Measurements from ENCODE around the gene YBEY.

The YBEY gene

GRCh38 chr21:46326110-46326703 is 40.1 kb downstream of the YBEY start:
- DNase-seq (ENCODE audit: low spot score), result no peak

GRCh38 chr21:46327711-46328110 is 41.6 kb downstream of the YBEY start:
- no peak for DNase-seq (ENCODE audit: low spot score)

GRCh38 chr21:46328151-46328550 is 42.0 kb downstream of the YBEY start:
- DNase-seq (ENCODE audit: low spot score), result no peak

GRCh38 chr21:46329796-46330195 is 43.7 kb downstream of the YBEY start:
- DNase-seq (ENCODE audit: low spot score), result no peak

- no peak for DNase-seq (ENCODE audit: low spot score)
Observed at GRCh38 chr21:46334351-46335140, 48.4 kb downstream of the YBEY start.

GRCh38 chr21:46336603-46337002 is 50.5 kb downstream of the YBEY start:
- DNase-seq (ENCODE audit: low spot score), result no peak

GRCh38 chr21:46340998-46341397 is 54.9 kb downstream of the YBEY start:
- no peak for DNase-seq (ENCODE audit: low spot score)

- DNase-seq (ENCODE audit: low spot score), result no peak
Observed at GRCh38 chr21:46344219-46344915, 58.2 kb downstream of the YBEY start.

GRCh38 chr21:46345861-46346260 is 59.7 kb downstream of the YBEY start:
- no peak for DNase-seq (ENCODE audit: low spot score)

GRCh38 chr21:46346296-46347202 is 60.4 kb downstream of the YBEY start:
- DNase-seq (ENCODE audit: low spot score), result no peak

GRCh38 chr21:46347203-46347550 is 61.0 kb downstream of the YBEY start:
- DNase-seq (ENCODE audit: low spot score), result no peak
